Cardiac muscle cell (in vitro differentiated cells and primary cell): ENCODE results near the gene TRMT61A. TPM values are rescaled to one million over a fixed set of nuclear protein-coding genes. Genes with fewer than 3 reads are reported as not detected.

Source experiments
- DNase-seq, 2 donors: peaks; one replicate each; pipeline versions ENCODE4 v3.0.0 to v3.0.0-alpha.2; 2010 to 2017; ENCODE audit warnings: low read depth in 1 of 2, low spot score in 1 of 2
- H3K27ac ChIP-seq: fragments of 200-600 bp; sonication (generic); 2 replicates; pipeline ENCODE4 v1.5.1; 2016
- H3K27me3 ChIP-seq: fragments of 200-600 bp; sonication (generic); 2 replicates; pipeline ENCODE4 v1.6.0; 2016; ENCODE audit warnings: control low read depth
- H3K36me3 ChIP-seq: fragments of 200-600 bp; sonication (generic); 2 replicates; pipeline ENCODE4 v1.5.1; 2016; ENCODE audit warnings: control low read depth
- H3K4me1 ChIP-seq: fragments of 200-600 bp; sonication (generic); 2 replicates; pipeline ENCODE4 v1.8.1; 2017; ENCODE audit warnings: low read depth, mild to moderate bottlenecking, mixed run types
- H3K4me3 ChIP-seq: fragments of 200-600 bp; sonication (generic); 2 replicates; pipeline ENCODE4 v1.5.1; 2016; ENCODE audit warnings: mild to moderate bottlenecking
- H3K9me3 ChIP-seq: fragments of 200-600 bp; sonication (generic); 2 replicates; pipeline ENCODE4 v1.5.1; 2017; ENCODE audit warnings: low read depth, mild to moderate bottlenecking, control low read depth
- CTCF ChIP-seq: IDR thresholded peaks from 2 replicates; pipeline ENCODE4 v1.5.1; 2012; ENCODE audit warnings: low read depth, mild to moderate bottlenecking, low read length
- polyA plus RNA-seq: library from polyadenylated mRNA; unstranded; fragments of >200 nt; fragmentation: Nextera tagmentation; extraction: Ambion mirVana; gene quantifications from 2 replicates; pipeline ENCODE4 v1.2.1, GENCODE V29; 2016
- total RNA-seq: library from RNA; depleted of rRNA; stranded (reverse); fragments of >200 nt; gene quantifications from 2 replicates; pipeline ENCODE4 v1.2.3, GENCODE V29; 2016

Gene TRMT61A
- total and polyA plus RNA-seq, 2 experiments from 2014 or later, result 7.4 to 7.5 TPM

DNA sequence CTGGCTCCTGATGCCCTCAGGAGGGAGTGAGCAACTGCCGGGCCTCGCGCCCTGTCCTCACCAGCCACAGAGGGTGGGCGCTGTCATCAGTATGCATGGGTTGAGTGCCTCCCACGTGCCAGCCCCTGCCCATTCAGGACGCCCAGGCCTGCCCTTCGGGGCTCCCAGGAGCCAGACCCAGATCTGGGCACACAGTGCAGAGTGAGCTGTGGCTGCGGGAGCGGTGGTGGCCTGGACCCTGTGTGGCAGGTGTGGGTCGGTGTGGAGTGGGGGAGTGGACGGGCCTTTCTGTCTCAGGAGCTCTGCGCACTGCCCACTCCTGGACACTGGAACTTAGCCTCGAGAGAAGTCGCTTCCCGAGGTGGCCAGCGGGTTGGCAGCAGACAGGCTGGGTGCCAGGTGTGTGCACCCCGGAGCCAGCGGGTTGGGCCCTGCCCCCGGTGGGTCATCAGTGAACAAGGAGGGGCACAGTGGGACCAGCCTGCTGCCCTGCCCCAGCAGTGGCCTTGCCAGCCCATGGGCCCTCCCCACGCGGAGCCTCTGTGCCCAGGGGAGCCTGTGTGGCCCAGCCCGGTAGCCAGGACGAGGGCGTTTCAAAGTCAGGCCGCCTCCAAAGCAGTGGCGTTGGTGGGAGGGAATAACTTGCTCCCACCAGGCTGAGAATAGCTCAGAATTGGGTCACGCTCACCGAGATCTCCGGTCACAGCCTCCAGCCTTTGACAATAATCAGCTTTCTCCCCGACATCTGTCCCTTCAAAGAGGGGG lies 9.5 kb downstream of the TRMT61A start:
- DNase-seq, result no peak
- Histone ChIP-seq H3K4me3 (no peak overlapping the region), H3K36me3 (no peaks in the 10 kb centered on the region), H3K9me3 (no peaks in the 10 kb centered on the region), H3K4me1 (peaks cover 6% of the 10 kb centered on the region), H3K27me3 (no peaks in the 10 kb centered on the region), H3K27ac (no peak overlapping the region)
- TF ChIP-seq CTCF, result no peak

DNA sequence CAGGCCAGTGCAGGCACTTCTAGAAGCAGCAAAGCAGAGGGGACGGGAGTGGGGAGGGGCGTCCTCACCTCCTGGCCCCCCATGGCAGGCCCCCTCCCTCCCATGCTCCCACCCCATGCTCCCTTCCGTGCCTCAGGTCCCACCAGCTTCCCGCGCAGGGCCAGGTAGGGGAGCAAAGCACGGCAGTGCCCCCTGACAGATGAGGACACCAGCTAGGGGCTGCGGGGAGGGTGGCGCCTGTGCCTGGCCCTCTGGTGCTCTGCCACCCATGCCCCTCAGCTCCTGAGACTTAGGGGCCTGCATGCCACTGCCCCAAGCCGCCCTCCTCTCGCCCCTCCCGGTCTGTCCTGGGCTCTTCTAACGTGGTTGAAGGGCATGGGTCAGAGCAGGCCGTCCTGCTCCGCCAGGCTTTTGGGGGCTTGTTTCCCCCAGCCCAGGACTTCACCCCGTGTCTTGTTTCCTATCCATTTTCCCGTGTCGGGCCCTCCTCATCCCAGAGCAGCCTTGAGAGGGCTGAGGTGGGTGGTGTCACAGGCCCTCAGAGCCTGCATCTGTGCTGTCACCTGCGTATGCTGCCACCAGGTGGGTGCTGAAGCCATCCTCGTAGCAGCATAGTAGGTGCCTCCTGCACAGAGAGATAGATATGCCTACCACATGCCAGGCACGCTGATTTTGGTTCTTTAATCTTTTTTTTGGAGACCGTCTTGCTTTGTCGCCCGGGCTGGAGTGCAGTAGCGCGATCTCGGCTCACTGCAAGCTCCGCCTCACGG lies 10.2 kb downstream of the TRMT61A start:
- TF ChIP-seq CTCF, result no peak
- Histone ChIP-seq H3K27me3 (no peaks in the 10 kb centered on the region), H3K4me1 (peaks cover 6% of the 10 kb centered on the region), H3K4me3 (no peak overlapping the region), H3K9me3 (no peaks in the 10 kb centered on the region), H3K27ac (no peak overlapping the region), H3K36me3 (no peaks in the 10 kb centered on the region)
- no peak for DNase-seq

- Histone ChIP-seq H3K4me3 (no peak overlapping the region), H3K4me1 (peaks cover 6% of the 10 kb centered on the region), H3K27ac (no peak overlapping the region), H3K9me3 (no peaks in the 10 kb centered on the region), H3K36me3 (no peaks in the 10 kb centered on the region), H3K27me3 (no peaks in the 10 kb centered on the region)
- TF ChIP-seq CTCF, result no peak
- no peak for DNase-seq
These were observed 12.1 kb downstream of the TRMT61A start for GRCh38 chr14:103540821-103541708.

GRCh38 chr14:103541709-103542604 lies 13.0 kb downstream of the TRMT61A start:
- Histone ChIP-seq H3K4me3 (no peak overlapping the region), H3K4me1 (peaks cover 6% of the 10 kb centered on the region), H3K27me3 (no peaks in the 10 kb centered on the region), H3K27ac (no peak overlapping the region), H3K9me3 (no peaks in the 10 kb centered on the region), H3K36me3 (no peaks in the 10 kb centered on the region)
- DNase-seq, result no peak
- TF ChIP-seq CTCF, result no peak
